GM18499 (cell line): ENCODE measurements around the gene GNPNAT1.
"Not testable (repeated sequence)": the region's sequence is repeated elsewhere in the genome, so short reads cannot be mapped to it uniquely, and the experiment has no call there.

Source experiments
- ATAC-seq: cut with Tn5 transposase; IDR thresholded peaks from one replicate; pipeline ENCODE4 v1.9.1; 2021; ENCODE audit warnings: moderate number of reproducible peaks; ENCODE audit not compliant: insufficient read depth, unreplicated experiment

The GNPNAT1 gene

GRCh38 chr14:52730709-52731111 is 60.7 kb downstream of the GNPNAT1 start:
- ATAC-seq: no peak

- ATAC-seq: peak; percentile 9
Measured at GRCh38 chr14:52729925-52730708, 61.3 kb downstream of the GNPNAT1 start, which contains the start of gene STYX. Gene STYX (plus strand): TSS chr14:52730166. CDS start chr14:52730475, 309 bp downstream.

- peak; percentile 87 for ATAC-seq
Measured at GRCh38 chr14:52729585-52729924, 61.9 kb downstream of the GNPNAT1 start.

GRCh38 chr14:52729035-52729434 is 62.4 kb downstream of the GNPNAT1 start:
- not testable (repeated sequence) for ATAC-seq

GRCh38 chr14:52727509-52727908 is 63.9 kb downstream of the GNPNAT1 start:
- not testable (repeated sequence) for ATAC-seq
